GM03348 (cell line): Measurements from ENCODE around the gene IP6K3.

Experiments used
- DNase-seq: peaks from one replicate; pipeline ENCODE4 v3.0.0; 2012; ENCODE audit warnings: low spot score

The IP6K3 gene

DNA sequence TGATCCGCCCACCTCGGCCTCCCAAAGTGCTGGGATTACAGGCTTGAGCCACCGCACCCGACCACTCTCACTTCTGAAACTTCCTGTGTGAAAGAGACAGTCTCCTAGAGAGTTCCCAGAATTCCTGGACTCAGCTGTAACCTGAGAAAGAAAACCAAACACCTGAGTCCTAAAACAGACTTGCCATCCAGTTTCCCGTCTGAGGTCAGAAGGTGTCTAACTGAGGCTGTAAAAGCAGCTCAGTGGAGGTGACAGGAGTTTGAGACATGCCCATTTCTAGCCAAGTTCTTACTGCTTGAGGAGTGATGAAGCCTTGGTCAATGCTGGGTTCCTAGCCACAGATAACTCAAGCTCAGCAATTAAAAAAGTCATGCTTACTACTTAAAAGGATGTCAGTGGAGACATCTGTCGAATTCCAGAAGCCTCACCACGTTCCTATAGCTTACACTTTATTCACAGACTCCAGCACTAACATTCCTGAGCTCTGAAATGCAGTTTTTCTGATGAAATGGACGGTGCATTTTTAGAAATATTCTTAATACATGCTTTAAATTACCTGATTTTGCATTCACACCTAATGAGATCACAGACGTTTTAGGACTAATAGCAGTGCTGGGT lies 41.3 kb downstream of the IP6K3 start:
- DNase-seq, result no peak

DNA sequence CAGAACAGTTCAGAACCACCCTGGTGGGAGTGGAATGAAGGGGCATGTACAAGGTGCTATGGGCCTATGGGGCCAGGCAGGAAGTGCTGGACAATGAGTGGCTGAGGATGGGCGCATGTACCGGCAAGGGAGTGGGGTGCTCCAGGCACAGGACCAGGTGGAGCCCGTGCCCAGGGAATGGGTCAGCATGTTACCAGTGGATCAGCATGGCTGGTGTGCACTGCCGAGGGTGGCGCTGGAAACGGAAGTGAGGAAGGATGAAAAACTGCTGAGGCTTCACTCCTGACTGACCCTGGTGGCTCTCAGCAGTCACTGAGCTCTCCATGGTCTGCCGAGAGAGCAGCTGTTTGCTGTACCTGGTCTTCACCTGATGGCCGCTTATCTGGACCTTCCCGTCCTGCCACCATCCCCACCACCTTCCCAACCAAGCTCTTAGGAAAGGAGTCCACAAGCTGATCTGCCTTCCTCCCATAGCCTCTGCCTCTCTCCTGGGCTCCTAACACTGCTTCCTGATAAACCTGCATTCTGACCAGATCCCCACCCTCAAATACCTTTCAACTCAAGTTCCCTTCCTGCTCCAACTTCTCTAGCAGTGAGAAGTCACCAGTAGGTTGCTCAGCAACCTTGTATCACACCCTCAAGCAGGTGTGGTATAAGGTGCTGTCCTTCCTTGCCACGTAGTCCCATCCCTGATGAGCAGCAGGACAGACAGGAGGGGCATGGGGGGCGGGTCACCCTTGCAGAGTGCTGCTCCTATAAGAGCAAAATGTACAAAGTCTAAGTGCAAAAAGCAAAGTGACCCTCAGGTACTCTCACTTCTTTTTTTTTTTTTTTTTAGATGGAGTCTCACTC lies 42.3 kb downstream of the IP6K3 start:
- no peak for DNase-seq

DNA sequence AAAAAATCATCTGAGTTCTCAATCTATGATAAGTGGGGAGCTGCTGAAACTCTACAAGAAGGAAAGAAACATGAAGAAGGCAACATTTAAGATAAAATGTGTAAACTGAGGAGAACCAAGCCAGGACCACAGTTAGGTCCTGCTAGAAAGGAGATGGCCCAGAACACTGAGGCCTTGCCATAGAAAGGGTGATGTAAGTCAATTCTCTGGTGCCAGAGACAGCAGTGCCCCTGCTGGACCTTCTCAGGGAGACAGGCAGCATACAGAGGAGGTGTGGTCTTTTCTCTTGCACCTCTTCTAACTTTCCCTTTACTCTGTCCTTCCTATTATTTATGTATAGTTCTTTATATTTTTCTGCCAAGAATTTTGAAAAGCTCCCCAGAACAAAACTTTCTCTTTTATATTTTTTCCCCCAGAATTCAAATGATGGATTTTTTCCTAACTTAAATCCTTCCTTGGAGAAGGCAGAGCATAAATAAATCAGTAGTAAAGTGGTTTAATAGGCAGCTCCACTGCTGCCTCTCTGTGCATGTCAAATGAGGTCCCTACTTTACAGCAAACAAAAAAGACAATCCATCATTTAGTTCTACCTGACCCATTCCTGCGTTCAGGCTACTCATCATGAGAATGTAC lies 44.2 kb downstream of the IP6K3 start:
- DNase-seq, result peak; percentile 81

DNA sequence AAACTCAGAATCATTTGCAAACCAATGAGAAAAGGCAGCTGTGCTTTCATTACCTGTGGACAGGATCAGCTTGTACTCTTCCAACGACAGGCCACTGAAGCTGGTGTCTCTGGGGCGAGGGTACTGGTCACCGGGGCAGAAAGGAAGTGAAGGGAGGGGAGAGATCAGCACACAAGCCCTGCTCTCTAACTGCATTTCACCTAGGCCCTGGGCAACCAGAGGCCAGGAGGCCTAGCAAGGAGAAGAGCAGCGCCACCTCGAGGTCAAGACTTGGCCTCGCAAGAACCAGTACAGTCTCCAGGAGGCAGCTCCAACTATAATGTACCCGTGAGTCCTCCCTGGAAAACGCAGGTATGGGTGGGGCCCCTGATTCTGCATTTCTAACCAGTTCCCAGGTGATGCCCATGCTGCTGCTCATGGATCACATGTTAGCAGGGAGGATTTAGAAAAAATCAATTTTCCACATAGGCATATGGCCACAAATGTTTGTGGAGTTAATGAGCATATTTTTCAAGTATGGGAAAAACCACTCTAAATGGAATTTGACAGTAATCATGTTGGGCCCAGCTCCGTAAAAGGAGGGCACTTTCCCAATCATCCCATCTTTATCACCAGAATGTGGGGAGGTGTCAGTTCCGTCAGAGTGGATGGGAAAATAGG lies 46.2 kb downstream of the IP6K3 start:
- DNase-seq, result peak; percentile 73

DNA sequence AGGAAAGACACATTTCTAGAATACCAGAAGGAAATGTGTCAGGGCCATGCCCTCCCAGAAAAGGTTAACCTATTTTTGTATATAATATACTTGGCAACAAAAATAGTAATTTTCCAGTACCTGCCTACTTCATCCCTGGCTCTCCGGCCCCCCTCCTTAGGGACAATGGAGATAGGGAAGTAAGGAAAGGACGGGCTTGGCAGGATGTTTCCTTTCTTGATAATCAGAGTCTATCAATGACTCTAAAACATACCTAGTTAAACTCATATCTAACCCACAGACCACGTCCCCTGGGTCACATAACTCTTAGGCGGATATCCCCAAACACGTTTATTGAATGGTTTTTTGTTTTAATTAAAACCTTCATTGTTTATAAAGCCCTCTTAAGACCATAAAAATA lies 47.0 kb downstream of the IP6K3 start:
- DNase-seq, result no peak

DNA sequence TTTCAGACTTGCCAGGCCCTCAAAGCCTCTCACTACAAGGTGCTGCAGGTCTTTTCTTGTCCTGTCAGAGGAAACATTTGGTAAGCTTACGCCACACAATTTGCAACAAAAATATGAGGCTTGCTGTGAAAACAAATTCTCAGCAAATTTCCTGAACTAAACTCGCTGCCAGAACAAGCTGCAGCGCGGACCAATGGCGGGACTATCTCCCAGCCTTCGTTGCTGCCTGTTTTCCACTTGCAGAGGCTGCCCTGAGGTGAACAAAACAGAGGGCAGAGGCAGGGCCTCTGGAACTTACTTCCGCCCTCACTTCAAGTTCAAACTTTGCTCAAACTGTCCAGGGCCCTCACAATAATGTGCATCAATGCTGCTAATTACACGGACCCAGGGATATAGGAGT lies 47.6 kb downstream of the IP6K3 start:
- no peak for DNase-seq

DNA sequence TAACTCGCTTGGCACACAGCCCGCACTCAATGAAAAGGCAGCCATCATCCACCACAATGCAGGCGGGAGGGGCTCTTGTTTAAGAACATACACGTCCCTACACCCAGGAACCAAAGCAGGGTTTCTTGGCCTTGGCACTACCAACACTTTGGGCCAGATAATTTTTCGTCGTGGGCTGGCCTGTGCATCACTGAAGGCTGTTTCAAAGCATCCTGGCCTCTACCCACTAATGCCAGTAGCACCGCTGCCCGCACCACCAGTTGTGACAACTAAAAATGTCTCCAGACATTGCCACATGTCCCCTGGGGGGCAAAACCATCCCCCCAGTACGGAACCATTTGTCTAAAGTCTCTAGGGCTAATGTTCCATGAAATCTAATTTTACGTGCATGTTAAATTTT lies 48.2 kb downstream of the IP6K3 start:
- no peak for DNase-seq

DNA sequence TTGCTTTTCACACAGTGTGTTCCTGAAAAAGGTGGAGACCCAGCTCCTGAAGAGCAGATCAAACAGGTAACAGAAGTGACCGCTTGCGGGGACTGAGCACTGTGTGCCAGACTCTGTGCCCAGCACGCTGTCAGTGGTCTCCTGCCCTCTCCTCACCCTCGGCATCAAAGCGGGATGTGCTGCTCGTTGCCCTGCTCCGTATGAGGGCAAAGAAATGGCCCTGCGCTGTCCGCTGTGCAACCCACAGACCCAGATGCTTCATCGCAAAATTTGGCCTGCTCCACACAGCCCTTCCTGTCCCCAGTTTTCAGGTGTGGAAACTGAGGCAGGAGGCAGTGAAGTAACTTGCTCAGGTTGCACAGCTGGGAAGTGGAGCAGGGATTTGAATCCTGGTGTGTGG lies 48.9 kb downstream of the IP6K3 start:
- no peak for DNase-seq

DNA sequence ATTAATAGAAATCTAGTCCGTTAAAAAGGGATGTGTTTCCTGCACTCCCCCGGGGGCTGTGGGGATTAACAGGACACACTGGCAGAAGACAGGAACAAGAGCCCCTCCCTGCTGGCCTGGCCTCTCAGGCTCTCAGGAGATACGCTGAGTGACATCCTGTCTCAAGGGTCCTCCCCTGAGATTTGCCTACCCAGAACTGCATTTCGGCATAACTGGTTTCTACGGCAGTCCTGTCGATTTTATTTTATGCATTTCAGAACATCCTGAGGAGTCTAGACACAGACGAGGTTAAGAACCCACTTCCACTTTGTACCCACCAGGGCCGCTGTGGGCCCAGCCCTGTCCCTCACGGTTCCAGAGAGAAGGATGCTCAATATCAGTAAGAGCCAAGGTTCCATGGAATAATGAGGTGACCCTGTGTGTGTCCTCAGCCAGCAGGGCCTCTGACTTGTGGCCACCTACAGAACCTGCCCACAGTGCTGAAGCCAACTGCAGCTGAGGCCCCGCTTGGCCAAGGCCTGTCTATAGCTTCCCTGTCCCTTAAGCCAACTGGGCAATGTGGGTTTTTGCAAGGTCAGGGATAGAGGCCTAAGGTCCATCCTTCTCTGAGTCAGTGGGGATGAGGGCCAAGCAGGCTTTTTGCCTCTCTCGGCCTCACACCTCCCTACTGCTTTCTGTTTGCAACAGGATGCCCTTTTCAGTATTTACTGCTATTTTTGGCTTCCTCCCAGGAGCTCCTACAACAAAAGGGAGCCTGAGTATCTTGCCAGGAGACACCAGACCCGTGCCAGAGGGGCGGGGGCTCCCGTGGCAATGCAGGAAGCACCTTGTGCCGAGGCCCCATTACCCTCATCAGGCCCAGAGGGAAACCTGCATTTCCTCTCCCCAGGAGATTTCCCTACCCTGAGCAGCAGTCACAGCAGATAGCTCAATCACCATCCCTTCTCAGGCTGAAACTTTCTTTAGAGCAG lies 49.9 kb downstream of the IP6K3 start:
- peak; percentile 37 for DNase-seq

DNA sequence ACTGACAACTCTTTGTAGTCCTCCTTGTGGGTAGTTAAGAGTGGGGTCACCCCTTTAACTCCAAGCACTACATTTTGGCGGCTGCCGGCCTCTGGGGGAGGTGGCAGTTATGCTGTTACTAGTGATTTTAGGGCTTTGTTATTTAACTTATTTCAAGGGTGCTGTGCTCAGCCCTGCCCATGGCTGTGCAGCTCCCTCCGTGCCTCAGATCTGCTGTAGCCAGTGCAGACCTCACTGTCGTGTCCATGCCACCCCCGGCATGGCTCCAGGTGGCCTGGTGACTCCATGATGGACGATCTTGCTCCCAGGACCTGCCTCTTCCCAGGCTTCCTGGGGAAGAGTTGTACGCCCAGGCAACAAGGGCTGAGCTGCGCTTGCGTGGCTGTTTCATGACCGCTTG lies 50.6 kb downstream of the IP6K3 start:
- no peak for DNase-seq

DNA sequence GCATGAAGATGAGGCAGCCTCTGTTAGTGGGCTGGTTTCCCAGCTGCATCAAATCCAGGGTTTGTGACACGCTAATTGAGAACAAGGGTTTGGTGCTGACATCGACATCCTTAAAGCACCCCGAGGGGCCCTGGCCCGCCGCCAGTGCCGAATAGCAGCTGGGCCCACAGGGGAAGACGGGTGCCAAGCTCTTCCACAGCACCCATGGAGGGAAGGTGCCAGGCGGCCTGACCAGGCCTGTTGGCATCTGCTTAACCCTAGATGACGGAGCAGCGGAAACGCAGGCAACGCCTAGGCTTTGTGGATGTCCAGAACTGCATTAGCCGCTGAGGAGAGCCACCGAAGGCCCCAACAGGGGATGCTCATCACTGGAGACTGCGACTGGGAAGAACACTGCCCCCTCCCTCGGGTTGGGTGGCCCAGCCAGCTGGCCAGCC lies 51.2 kb downstream of the IP6K3 start:
- DNase-seq, result no peak

DNA sequence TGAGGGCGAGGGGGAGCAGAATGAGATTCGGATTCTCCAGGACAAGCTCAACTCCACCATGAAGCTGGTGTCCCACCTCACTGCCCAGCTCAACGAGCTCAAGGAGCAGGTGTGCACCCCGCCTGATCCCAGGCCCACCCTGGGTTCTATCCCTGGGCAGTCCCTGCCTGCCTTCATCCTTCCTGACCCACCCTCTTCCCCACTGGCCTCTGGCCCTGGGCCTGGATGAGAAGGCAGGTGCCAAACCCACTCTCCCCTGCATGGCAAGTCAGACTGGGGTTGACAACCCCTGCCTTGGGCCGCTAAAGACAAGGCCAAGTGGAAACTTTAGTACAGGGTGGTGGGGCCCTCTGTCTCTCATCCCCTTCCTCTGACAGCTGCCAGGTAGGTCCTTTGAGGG lies 51.7 kb downstream of the IP6K3 start:
- no peak for DNase-seq

DNA sequence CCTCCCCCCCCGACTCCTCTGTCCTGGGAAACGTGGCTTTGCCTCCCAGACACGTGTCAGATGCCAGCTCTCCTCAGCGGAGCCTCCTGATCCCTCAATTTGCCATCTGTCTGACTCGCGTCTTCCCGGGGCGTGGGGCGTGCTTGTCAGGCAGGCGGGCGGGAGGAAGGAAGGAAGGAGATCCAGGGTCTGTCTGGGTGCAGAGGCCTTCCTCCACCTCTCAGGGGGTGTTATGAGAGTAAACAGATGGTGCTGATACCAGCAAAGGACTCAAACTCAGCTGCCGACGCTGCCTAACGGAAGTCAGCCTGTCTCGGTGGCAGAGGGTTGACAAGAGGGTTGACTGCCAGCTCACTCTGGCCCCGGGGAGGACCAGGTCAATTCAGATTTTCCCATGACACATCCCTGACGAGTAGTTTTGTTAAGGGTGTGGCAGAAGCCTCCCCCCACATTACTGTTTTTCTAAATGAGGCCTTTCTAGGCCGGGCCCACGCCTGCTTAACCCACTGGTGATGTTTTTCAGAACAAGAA lies 52.2 kb downstream of the IP6K3 start:
- DNase-seq, result peak; percentile 80

DNA sequence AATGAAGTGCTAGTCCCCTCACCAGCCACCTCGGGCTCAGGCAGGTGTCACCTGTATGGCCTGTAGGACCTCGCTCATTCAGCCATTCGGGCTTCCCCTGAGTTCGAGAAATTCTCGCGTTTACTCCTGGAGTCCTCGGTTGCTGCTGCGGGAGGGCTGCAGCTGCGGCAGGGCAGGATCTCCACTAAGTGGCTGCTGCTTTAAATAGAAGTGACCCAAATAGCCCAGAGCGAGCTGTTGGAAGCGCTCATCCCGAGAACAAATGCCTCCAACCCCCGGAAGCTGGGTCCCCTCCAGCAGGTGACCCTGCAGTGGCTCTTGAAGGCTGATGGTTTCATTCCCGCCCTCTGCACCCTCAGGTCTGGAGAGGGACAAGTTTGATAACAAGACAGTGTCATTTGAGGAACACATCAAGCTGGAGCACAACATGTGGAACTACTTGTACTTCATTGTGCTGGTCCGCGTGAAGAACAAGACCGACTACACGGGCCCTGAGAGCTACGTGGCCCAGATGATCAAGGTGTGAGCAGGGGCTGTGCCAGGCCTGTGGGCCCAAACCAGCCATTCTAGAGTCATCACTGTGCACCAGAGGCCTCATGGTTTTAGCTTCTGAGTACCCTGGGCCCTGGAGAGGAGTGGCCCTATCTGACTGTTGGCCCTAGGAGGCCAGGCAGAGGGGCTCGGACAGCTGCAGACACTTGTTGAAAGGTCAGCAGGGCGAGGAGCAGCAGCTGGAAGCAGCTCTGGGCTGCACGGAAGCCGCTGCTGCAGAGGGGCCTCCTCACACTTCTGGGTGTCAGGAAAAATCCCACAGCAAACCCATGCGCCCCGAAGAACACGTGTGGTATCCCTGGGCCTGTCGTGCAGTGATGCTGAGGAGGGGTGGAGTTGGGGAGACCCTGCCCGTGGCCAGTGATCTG lies 53.3 kb downstream of the IP6K3 start:
- no peak for DNase-seq

DNA sequence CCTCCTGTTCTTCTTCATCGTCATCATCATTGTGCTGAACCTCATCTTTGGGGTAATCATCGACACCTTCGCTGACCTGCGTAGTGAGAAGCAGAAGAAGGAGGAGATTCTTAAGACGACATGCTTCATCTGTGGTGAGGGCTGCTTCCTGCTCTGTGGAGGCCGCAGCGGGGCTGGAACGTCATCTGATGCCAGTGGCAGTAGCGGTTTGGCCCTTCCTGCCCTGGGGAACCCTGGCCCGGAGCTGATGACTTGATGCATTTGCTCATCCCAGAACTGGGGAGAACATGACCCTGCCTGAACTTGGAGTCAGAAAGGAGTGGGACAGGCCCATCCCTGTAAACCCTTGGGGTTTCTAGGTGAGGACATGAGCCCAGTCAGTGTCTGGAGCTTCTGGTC lies 53.9 kb downstream of the IP6K3 start:
- DNase-seq, result no peak

DNA sequence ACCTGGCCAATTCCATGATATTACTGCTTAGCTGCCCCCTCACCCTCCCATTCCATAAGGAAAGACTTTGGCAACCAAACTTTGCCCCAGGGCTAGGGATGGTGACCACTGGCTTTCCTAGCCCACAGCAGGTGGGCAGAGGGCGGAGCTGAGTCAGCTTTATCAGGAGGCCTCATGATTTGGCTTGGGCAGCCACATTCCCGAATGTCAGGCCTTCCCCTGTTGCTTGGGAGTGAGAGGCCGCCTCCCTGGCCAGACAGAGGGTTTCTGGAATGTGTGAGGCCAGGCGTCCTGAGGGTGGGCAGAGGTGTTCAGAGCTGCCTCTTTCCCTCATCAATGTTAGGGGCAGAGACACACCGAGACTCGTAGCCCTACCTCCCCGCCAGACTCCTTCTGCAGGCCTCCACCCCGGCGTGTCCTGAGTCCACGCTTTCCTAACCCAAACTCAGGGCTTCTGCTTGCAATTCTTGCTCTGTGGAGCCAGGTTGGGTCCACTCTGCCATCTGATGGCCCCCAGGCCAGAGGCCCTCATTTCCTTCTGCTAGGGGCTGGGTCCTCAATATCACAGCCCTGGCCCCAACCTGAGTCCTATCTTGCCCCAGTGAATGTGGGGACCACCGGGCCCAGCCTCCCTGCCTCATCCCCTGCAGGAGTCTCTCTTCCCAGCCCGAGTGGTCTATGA lies 54.5 kb downstream of the IP6K3 start:
- no peak for DNase-seq

DNA sequence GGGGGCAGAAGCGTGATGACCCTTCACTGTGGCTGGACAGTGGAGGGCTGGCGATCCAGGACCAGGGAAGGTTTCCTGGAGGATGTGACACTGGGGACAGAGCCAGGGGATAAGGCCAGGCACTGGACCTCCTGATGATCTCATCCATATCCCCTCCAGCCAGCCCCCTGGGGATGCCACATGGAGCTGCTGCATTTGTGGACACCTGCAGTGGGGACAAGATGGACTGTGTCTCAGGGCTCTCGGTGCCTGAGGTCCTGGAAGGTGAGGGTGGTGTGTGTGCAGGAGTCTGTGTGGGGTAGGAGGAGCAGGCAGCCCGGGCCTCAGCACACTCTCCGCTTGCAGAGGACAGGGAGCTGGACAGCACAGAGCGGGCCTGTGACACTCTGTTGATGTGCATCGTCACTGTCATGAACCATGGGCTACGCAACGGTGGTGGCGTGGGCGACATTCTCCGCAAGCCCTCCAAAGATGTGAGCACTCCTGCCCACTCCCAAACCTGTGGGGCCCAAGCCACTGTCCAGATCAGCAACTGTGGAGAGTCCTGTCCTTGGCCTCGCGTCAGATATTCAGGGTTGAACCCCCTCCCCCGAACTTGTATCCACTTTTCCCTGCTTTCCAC lies 55.1 kb downstream of the IP6K3 start:
- no peak for DNase-seq

DNA sequence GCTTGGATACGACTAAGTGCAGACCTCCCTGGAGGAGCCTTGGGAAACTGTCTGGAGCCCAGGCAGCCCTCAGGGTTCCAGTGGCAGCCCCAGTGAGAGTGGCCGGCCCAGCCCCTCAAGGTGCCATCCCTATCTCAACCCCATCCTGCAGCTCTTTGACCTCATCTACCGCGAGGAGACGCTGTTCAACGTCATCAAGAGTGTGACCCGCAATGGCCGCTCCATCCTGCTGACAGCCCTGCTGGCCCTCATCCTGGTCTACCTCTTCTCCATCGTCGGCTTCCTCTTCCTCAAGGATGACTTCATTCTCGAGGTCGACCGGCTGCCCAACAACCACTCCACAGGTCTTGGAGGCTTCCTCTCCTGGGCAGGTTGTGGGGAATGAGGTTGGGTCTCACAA lies 55.9 kb downstream of the IP6K3 start:
- no peak for DNase-seq

DNA sequence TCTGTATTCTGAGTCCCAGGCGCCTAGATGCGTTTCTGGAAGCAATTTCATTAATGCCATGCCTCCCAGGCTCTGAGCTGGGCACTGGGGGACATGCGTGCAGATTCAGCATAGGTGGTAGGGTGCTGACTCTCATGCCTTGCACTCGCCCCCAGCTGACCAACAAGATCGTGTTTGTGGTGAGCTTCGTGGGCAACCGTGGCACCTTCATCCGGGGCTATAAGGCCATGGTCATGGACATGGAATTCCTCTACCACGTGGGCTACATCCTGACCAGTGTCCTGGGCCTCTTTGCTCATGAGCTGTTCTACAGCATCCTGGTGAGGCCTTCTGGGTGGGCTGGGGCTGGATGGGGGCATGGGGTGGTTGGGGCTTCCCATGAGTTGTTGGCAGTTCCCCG lies 56.8 kb downstream of the IP6K3 start:
- no peak for DNase-seq
